DMS114 treated with DMSO at 0.1 percent for 48 hours (cell line): Measurements from ENCODE around the gene ZBTB3.
"Not testable (repeated sequence)": the region's sequence is repeated elsewhere in the genome, so short reads cannot be mapped to it uniquely, and the experiment has no call there.

ENCODE experiments used
- DNase-seq: peaks from one replicate; lab custom pipeline; 2025; ENCODE audit not compliant: unreplicated experiment; lab: John Stamatoyannopoulos, UW

Gene ZBTB3

DNA sequence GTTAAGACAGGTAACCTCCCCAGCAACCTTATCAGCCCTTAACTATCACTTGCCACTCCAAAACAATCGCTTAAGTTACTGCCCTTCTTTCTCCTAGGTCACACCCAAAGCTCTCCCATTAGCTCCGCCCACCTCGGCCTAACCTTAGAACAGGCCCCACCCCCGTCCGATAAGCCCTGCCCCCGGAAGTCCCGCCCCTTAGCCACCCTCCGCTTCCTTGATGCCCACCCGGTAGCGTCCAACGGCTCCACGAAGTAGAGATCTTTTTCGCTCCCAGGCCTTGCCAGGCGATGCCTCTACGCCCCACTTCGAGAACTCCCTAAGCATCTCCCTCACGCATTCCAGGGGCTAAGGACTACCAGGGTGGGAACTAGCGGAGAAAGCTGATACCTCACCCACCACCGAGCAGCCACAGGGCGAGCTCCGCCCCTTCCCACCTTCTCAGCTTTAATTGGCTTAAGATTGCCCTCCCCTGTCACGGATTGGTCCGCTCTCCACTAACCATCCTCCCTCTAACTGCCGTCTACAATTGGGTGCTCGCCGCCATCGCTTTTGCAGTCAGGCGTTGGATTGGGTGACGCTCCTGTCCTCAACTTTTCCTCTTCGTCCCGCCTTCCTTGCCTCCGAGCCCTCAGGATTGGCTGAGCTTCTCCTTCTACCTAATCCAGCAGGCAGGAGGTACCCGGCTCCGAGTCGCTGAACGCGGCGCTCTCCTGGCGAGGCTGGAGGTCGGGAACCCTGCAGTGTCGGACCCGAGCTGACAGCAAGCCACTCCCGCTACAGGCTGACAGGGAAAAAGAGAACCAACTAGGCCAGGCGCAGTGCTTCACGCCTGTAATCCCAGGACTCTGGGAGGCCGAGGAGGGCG lies at the start of gene ZBTB3:
TSS of gene ZBTB3 (minus strand) at position 425 of the 868 bp plus-strand sequence. CDS start 496 bp downstream, outside the sequence.
- DNase-seq: peak; percentile 99

DNA sequence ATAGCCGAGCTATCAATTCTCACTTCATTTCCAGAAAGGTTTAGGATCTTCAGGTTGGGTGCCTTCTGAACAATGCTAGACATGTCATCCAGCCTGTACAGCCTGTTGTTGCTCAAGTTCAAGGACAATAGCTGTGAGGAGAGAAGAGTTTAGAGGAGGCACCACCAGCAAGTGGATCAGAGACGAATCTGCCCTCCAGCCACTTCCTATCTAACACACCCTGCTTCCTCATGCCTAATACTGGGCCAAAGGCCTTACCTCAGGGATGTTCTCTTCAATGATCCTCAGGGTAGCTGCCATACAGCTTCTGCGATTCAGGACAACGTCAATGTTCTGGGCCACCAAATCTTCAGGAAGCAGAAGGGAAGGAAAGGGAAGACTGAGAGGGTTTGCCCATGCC lies 47.1 kb upstream of the ZBTB3 start:
- DNase-seq: no peak

GRCh38 chr11:62799486-62799885 lies 45.5 kb upstream of the ZBTB3 start:
- DNase-seq: no peak

DNA sequence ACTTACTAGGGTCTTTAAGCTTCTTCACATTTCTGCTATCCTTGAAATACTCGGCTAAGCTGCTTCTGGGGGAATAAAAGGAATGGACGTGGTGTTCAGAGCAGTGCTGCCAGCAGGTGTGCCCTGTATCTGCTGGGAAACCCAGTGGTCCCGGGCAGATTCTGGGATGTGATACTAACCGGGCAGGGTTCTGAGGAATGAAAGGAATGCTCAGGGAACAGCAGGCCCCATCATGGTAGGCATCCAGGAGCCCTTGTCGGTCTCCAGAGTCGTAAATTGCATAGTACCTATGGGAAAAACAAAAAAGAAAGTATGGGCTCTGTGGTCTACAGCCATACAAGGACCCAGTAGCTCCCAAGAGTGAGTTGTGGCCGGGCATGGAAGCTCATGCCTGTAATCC lies 42.3 kb upstream of the ZBTB3 start:
- DNase-seq: no peak

- DNase-seq: no peak
Observed at GRCh38 chr11:62794201-62794775, 40.3 kb upstream of the ZBTB3 start.

GRCh38 chr11:62792202-62792575 lies 38.2 kb upstream of the ZBTB3 start:
- DNase-seq: no peak

- DNase-seq: peak; percentile 80
Observed at GRCh38 chr11:62791501-62792201, 37.7 kb upstream of the ZBTB3 start, which contains the start of gene TMEM223. TMEM223 (minus strand) TSS chr11:62792006; CDS start chr11:62791994, 12 bp downstream.

DNA sequence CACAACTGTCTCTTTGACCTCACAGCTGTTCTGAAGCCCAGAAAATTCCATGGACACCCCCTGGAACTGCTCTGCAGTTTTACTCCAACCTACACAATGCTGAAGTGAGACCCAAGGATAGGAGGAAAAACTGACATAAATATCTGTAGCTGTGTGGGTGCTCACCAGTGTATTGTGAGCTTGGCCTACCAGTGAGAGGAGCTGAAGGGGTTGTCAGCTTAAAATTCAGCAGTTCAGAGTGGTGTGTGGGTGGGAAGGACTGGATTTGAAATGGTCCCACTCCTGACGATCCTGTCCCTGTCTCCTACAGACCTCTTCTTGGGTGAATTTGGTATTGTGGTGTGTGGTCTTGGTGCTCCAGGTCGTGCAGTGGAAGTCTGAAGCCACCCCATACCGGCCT lies 35.6 kb upstream of the ZBTB3 start:
- DNase-seq: no peak

- no peak for DNase-seq
Observed at GRCh38 chr11:62788991-62789390, 35.0 kb upstream of the ZBTB3 start.

- DNase-seq: peak; percentile 96
Observed at GRCh38 chr11:62787005-62787759, 33.2 kb upstream of the ZBTB3 start, which contains the start of gene TMEM179B. TMEM179B (plus strand) TSS chr11:62787402; CDS start chr11:62787432, 30 bp downstream.

DNA sequence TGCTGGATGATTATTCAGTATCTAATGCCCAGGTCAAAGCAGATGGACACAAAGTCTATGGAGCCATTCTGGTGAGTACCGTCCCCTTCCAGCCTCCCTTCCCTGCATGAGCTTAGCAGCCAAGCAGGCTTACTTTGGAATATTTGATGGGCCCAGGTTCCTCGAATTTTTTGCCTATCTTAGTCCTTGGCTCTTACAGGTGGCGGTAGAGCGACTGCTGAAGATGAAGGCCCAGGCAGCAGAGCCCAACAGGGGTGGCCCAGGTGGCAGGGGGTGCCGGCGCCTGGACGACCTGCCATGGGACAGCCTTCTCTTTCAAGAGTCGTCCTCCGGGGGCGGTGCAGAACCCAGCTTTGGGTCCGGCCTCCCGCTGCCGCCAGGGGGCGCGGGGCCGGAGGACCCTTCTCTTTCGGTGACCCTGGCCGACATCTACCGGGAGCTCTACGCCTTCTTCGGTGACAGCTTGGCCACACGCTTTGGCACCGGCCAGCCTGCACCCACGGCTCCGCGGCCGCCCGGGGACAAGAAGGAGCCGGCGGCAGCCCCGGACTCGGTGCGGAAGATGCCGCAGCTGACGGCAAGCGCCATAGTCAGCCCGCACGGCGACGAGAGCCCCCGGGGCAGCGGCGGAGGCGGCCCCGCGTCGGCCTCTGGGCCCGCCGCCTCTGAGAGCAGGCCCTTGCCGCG lies 32.5 kb upstream of the ZBTB3 start:
- DNase-seq: peak; percentile 78

DNA sequence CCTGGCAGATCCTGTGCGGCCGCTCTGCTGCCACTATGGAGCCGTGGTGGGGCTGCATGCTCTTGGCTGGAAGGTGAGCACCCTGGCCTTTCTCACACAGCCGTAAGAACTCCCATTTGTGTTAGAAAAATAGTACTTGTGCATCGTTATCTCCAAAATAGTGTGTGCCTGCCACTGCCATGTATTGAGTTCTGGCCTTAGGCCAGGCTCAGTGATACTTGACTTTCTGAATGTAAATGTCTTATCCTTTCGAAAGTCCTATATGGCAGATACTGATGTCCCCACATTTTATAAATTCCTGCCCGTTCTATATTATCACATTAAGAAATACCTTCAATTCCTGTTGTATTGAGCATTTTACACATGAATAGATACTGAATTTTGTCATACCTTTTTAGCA lies 28.8 kb upstream of the ZBTB3 start:
- DNase-seq: no peak

DNA sequence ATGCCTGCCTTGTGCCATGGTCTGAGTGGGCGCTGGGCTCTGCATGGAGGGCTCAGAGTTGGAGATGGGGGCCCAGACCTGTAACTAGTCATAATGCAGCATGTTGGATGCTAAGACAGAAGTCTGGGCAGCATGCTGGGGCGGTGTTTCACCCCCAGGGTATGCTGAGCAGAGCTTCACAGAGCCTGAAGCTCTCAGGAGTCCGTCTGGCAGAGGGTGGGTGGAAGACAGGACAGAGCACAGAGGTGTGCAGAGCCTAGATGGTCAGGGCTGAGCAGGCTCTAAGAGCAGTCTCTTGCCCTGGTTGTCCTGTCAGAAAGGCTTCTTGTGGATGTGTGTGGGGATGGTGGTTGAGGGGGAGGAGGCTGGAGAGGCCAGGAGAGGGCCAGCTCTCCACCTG lies 24.5 kb upstream of the ZBTB3 start:
- no peak for DNase-seq

DNA sequence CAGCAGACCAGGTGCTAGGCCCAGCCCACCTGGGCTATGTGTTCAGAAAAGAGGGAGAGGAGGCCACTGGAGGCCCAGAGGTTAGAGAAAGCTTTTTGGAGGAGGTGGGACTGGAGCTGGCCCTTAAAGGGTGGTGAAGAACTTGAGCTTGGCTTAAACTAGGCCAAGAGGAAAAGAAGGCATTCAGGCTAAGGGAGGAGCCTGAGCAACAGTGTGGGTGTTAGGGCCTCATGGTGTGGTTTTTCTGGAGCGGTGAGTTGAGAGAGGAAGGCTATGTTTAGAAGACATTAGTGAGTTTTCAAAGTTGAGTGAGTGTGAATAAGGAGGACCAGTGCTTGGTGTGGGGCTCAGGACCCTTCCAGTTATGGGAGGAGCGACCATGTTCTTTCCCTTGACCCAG lies 23.4 kb upstream of the ZBTB3 start:
- no peak for DNase-seq

GRCh38 chr11:62775646-62776045 lies 21.7 kb upstream of the ZBTB3 start:
- no peak for DNase-seq

DNA sequence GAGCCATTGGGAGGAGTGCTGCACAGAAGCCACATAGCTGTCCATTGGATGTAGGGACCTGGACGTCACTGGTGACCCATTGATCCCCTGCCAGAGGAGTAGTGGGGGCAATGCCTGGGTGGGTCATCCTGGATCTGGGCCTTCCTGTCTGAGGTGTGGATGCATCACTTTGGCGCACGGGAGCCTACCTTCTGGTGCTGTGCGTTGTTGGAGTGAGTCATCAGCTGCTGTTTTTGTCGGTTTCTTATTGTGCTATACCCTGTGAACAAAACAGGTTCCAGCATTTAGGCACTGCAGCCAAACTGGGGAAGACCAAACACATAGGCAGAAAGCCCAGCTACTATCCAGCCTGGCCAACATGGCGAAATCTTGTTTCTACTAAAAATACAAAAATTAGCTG lies 20.4 kb upstream of the ZBTB3 start:
- no peak for DNase-seq

DNA sequence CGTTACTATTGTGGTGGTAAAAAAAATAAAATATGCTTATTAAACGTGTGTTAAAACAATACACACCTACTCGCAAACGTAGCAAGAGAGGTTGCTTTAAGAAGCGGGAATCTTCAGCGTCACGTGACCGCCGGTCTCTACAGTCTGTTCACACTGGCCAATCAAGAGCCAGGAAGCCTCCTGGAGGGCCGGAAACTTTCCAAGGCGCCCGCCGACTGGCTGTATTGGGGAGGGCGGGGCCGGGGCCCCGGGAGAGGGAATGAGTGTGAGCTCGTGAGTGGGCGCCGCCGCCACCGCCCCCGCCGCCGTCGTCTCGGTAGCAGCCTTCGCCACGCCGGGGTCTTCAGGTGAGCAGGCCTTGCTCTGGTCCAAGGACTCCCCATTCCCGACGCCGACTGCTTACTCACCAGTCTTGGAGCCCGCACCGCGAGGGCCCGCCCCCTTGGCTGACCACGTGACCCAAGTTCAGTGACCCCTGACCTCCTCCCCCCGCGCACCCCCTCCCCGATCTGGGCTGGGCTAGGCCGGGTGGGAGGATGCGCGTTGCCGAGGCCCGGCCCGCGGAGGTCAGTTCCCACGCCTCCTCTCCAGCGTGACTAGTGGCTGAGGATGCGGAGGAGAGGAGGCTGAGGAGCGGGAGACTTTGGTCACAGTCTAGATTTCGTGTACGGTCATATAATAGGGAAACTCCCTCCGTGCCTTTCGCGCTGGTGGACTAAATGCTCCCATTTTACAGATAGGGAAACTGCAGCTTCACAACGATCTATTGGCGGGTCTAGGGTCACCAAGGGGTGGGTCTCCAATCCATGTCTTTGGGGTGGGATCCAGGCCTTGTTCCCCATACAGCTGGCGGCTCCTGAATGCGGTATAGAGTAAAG lies 17.4 kb upstream of the ZBTB3 start, which contains the start of gene TAF6L:
TSS of gene TAF6L (plus strand) at position 253 of the 878 bp plus-strand sequence. CDS start 4,388 bp downstream, outside the sequence.
- peak; percentile 96 for DNase-seq

DNA sequence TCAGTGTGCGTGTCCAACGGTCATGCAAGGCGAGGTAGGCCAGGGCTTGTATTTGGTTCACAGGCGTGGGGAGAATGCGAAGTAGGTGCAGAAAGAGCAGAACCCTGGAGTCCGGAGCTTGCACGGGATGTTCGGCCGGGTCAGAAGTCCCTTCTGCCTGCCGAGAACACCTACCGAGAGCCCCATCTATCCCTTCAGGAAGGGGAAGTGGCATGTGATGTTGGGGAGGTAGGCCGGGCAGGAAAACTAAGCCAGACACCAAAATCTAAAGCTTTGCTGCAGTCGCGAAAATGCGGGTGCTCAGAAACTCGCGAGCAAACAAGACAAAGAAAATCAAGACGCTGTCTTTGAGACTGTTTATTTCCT lies 16.8 kb upstream of the ZBTB3 start:
- DNase-seq: no peak

DNA sequence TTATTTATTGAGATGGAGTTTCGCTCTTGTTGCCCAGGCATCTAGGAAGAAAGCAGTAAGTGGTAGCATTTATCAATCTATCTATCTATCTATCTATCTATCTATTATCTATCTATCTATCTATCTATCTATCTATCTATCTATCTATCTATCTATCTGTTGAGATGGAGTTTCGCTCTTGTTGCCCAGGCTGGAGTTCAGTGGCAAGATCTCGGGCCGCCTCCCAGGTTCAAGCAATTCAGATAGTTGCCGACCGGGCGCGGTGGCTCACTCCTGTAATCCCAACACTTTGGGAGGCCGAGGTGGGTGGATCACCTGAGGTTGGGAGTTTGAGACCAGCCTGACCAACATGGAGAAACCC lies 6.9 kb upstream of the ZBTB3 start:
- DNase-seq: not testable (repeated sequence)
